ENCODE measurements around the gene CNPY1.

CNPY1 gene

GRCh38 chr7:155453296-155454182 lies 92.8 kb downstream of the CNPY1 start:
- no peak for TF ChIP-seq CTCF (IDR thresholded peaks at IDR 0.05; ENCODE audit: low read depth, low read length)
- no peak overlapping the region for H3K4me3 ChIP-seq (ENCODE audit: low read depth, low read length)
- no peak overlapping the region for H3K27ac ChIP-seq
- no peak for DNase-seq
- no peaks in the 10 kb centered on the region for H3K9me3 ChIP-seq (ENCODE audit: severe bottlenecking)
- H3K27me3 ChIP-seq (ENCODE audit: insufficient read depth, low read depth, severe bottlenecking), result peaks cover 95% of the 10 kb centered on the region
- no peaks in the 10 kb centered on the region for H3K36me3 ChIP-seq

GRCh38 chr7:155452505-155453295 lies 93.7 kb downstream of the CNPY1 start:
- Histone ChIP-seq H3K9me3 (ENCODE audit: severe bottlenecking) (no peaks in the 10 kb centered on the region), H3K27me3 (ENCODE audit: insufficient read depth, low read depth, severe bottlenecking) (peaks cover 97% of the 10 kb centered on the region)
- no peak for DNase-seq

GRCh38 chr7:155451840-155452239 lies 94.5 kb downstream of the CNPY1 start:
- DNase-seq, result no peak
- Histone ChIP-seq H3K27ac (no peak overlapping the region), H3K9me3 (ENCODE audit: severe bottlenecking) (no peaks in the 10 kb centered on the region), H3K27me3 (ENCODE audit: insufficient read depth, low read depth, severe bottlenecking) (peaks cover 97% of the 10 kb centered on the region), H3K36me3 (no peaks in the 10 kb centered on the region), H3K4me3 (ENCODE audit: low read depth, low read length) (no peak overlapping the region)
- no peak for TF ChIP-seq CTCF (IDR thresholded peaks at IDR 0.05; ENCODE audit: low read depth, low read length)

More at GRCh38 chr7:155452505-155453295, 93.7 kb downstream of the CNPY1 start:
- TF ChIP-seq CTCF (IDR thresholded peaks at IDR 0.05; ENCODE audit: low read depth, low read length), result no peak
- no peak overlapping the region for H3K27ac ChIP-seq
- H3K4me3 ChIP-seq (ENCODE audit: low read depth, low read length), result no peak overlapping the region
- no peaks in the 10 kb centered on the region for H3K36me3 ChIP-seq
